ENCODE results near the gene MAEL.

GRCh38 chr1:166978821-166979220 is 10.3 kb upstream of the MAEL start:
- TF ChIP-seq CTCF (IDR thresholded peaks at IDR 0.05) (no peak), POLR2A (IDR thresholded peaks at IDR 0.05) (no peak)

Data from thyroid gland (tissue), 4 donors.